Uterus (tissue), 2 donors: Measurements from ENCODE around the gene NOX4.

ENCODE experiments used
- POLR2A ChIP-seq, 2 donors: fragments of 450-650 bp; IDR thresholded peaks; one replicate each; pipeline ENCODE4 v1.6.1; 2016; ENCODE audit warnings: antibody characterized with exemption in 2 of 2, mild to moderate bottlenecking in 1 of 2, moderate library complexity in 1 of 2
- TF ChIP-seq, protein P1 (sequence below), 4 experiments: fragments of 200-600 bp in 2 of 4; fragments of 450-650 bp in 2 of 4; sonication (generic) in 2 of 4; IDR thresholded peaks; one replicate each; pipeline ENCODE4 v1.5.1; 2016 to 2019; ENCODE audit warnings: antibody characterized with exemption in 4 of 4, mild to moderate bottlenecking in 2 of 4, moderate library complexity in 1 of 4

DNA sequence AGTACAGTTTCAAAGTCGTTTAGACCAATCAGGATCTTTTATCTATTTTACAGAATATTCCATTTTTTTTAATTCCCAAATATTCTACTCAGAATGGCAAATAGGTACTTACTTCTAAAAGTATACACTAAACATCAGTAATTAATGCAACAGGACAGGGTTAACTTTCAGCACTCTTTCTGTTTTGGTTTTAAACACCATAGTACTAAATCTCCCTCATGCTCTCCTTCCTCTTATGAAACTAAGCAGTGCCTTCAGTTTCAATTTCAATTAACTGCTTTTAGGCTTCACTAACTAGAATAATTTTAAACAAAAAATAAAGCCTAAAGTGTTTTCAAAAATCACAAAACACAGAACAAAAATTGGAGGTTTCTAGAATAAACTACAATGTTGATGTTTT is 57.9 kb downstream of the NOX4 start:
- TF ChIP-seq, protein P1, sequence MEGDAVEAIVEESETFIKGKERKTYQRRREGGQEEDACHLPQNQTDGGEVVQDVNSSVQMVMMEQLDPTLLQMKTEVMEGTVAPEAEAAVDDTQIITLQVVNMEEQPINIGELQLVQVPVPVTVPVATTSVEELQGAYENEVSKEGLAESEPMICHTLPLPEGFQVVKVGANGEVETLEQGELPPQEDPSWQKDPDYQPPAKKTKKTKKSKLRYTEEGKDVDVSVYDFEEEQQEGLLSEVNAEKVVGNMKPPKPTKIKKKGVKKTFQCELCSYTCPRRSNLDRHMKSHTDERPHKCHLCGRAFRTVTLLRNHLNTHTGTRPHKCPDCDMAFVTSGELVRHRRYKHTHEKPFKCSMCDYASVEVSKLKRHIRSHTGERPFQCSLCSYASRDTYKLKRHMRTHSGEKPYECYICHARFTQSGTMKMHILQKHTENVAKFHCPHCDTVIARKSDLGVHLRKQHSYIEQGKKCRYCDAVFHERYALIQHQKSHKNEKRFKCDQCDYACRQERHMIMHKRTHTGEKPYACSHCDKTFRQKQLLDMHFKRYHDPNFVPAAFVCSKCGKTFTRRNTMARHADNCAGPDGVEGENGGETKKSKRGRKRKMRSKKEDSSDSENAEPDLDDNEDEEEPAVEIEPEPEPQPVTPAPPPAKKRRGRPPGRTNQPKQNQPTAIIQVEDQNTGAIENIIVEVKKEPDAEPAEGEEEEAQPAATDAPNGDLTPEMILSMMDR (IDR thresholded peaks at IDR 0.05) = no peak
- no peak for TF ChIP-seq POLR2A (IDR thresholded peaks at IDR 0.05)
